ENCODE data around the gene SF3B2.
"Not testable (repeated sequence)": the region's sequence is repeated elsewhere in the genome, so short reads cannot be mapped to it uniquely, and the experiment has no call there.

SF3B2 gene

DNA sequence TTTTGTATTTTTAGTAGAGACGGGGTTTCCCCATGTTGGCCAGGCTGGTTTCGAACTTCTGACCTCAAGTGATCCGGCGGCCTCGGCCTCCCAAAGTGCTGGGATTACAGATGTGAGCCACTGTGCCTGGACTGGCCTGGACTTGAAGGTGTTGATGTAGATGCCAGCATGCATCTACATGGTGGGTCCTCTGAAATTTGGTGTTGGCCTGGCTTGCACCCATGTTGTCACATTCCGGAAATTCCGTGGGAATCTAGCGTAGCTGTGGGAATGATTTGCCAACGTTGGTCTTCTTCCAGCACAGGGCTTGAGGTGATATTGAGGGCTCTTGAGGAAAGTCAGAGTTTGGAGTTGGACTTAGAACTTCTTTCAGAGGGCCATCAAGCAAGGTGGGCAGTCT is 24.4 kb downstream of the SF3B2 start:
- DNase-seq (ENCODE audit: low spot score): no peak

GRCh38 chr11:66077927-66078326 is 25.8 kb downstream of the SF3B2 start:
- no peak for DNase-seq (ENCODE audit: low spot score)

- not testable (repeated sequence) for DNase-seq (ENCODE audit: low spot score)
These were observed 26.8 kb downstream of the SF3B2 start for GRCh38 chr11:66078949-66079348.

DNA sequence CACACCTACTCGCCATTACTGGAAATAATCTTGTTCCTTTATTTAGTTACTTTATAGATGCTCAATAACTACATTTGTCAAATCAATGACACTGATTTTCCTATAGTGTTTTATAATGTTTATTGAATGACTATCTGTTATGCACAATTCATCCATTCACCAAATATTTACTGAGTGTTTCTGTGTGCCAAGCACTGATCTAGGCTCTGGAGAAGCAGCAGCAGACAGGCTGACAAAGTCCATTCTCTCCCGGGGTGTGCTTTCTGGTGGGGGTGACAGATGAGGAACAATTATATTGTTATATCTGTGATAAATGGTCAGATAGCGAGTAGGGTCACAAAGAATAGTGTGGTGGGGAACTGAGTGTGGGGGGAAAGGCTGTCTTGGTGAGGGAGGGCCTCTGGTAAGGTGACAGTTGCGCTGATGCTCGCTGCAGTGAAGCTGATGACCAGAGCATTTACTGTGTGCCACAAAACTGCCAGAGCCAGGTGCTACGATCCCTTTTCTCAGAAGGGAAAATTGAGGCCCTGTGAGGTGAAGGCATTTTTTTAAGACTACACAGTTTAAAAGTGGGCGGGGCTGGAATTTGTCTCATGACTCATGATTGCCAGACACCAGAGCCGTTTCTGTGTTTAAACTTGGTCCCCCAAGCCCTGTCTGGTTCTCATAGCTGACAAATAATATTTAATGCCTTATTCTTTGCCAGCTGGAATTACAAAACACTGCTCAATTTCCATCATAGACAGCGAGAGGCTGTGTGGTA is 28.1 kb downstream of the SF3B2 start:
- no peak for DNase-seq (ENCODE audit: low spot score)

GRCh38 chr11:66081505-66081904 is 29.3 kb downstream of the SF3B2 start:
- no peak for DNase-seq (ENCODE audit: low spot score)

DNA sequence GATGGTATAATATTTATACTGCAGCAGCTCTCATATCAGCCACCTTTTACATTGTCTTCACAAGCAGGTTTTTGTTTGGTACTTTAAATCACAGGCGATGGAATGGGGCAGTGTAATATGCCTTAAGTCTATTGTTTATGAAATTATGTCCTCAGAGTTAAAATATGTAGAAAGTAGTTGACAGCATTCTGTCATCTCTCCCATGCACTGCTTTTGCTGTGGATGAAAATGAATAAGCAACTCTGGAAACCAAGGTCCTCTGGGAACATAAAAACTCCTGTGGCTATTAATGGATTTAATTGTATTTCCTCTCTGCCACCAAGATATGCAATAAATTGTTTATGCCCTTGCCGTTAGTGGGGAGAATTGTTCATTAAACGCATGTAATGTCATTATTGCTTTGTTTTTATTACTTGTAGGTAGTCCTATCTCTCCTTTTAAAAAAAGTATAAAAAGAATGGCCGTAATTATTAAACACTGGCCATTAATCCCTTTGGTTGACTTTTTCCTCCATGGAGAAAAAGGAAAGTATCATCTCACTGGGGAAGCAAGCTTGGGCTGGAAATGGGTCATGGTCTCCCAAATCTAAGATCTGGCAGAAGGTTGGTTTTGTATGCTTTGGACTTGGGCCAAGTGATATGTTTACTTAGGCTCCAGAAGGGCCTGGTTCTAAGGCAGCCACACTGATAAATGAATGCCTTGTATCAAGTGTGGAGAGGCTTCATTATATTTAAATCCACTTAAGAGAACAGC is 31.0 kb downstream of the SF3B2 start:
- peak; percentile 70 for DNase-seq (ENCODE audit: low spot score)

- no peak for DNase-seq (ENCODE audit: low spot score)
These were observed 31.6 kb downstream of the SF3B2 start for GRCh38 chr11:66083767-66084166.

DNA sequence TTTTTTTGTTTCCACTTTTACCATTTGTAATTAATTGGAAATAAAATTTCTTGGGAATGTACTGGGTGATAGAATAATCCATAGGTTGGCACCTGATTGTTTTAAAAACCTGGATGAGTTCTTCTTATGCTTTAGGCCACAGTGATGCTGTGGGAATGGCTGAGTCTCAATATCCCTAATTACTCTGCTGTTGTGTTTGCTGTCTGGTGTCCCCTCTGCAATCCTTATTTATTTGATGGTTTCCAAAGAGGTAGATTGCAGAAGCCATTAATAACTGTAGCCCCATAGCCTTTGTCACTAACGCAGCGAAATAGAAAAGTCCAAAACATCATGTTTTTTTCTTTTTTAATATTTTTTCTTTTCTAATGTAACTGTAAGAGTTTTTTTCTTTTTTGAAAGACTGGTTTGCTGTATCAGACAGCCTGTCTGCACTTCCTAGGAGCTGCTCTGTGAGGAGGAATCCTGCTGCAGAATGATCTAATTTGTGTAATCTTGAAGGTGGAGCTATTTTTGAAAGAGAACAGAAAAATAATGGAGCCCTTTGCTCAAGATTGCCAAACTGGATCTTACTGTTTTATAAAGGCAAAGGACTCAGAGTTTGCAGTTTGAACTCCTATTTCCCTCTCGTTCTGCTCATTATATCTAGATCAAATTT is 32.8 kb downstream of the SF3B2 start:
- no peak for DNase-seq (ENCODE audit: low spot score)

- no peak for DNase-seq (ENCODE audit: low spot score)
These were observed 35.2 kb downstream of the SF3B2 start for GRCh38 chr11:66087148-66087908.

GRCh38 chr11:66089067-66089466 is 36.9 kb downstream of the SF3B2 start:
- DNase-seq (ENCODE audit: low spot score): no peak

GRCh38 chr11:66090288-66090687 is 38.1 kb downstream of the SF3B2 start:
- DNase-seq (ENCODE audit: low spot score): no peak

DNA sequence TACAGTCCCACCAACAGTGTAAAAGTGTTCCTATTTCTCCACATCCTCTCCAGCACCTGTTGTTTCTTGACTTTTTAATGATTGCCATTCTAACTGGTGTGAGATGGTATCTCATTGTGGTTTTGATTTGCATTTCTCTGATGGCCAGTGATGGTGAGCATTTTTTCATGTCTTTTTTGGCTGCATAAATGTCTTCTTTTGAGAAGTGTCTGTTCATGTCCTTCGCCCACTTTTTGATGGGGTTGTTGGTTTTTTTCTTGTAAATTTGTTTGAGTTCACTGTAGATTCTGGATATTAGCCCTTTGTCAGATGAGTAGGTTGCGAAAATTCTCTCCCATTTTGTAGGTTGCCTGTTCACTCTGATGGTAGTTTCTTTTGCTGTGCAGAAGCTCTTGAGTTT is 40.0 kb downstream of the SF3B2 start:
- not testable (repeated sequence) for DNase-seq (ENCODE audit: low spot score)

DNA sequence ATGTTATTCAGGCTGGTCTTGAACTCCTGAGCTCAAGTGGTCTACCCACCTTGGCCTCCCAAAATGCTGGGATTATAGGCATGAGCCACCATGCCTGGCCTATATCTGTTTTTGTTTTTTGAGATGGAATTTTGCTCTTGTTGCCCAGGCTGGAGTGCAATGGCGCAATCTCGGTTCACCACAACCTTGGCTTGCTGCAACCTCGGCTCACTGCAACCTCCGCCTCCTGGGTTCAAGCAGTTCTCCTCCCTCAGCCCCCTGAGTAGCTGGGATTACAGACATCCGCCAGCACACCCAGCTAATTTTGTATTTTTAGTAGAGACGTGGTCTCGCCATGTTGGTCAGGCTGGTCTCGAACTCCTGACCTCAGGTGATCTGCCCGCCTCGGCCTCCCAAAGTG is 47.6 kb downstream of the SF3B2 start:
- not testable (repeated sequence) for DNase-seq (ENCODE audit: low spot score)

GRCh38 chr11:66100272-66101065 is 48.3 kb downstream of the SF3B2 start:
- DNase-seq (ENCODE audit: low spot score): no peak

- DNase-seq (ENCODE audit: low spot score): no peak
These were observed 48.9 kb downstream of the SF3B2 start for GRCh38 chr11:66101066-66101464.

GRCh38 chr11:66104057-66104638 is 52.0 kb downstream of the SF3B2 start:
- DNase-seq (ENCODE audit: low spot score): no peak

DNA sequence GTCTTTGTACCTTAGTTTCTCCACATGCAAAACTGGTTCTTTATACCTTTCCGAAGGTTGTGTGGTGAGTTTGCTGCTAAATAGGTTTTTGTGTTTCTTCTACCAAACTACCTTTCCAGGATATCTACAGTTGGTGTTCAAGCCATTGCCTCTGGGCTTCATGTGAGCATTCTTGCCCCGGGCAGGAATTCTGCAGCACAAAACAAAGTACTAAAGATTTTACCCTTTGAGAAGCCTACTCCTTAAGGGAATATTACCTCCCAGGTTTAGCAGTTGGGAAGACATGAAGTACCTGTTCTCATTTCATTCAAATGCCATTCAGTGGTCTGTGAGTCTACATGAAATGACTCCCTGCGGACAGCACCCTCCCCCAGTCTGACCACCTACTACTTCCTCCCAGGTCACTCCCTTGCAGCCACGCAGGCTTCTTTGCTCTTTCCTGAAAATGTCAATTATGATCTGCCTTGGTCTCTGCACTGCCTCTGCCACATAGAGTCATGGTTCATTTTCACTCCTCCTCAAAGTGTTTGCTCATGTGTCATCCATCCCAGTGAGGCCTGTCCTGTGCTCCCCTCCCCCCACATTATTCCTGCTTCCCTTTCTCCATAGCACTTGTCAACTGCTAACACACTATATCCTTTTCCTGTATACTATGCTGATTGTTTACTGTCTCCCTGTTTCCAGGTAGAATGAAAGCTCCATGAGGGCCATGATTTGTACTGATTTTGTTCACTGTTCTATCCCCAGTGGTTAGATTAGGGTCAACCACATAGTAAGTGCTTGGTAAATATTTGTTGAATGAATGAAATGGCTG is 54.8 kb downstream of the SF3B2 start:
- DNase-seq (ENCODE audit: low spot score): no peak

DNA sequence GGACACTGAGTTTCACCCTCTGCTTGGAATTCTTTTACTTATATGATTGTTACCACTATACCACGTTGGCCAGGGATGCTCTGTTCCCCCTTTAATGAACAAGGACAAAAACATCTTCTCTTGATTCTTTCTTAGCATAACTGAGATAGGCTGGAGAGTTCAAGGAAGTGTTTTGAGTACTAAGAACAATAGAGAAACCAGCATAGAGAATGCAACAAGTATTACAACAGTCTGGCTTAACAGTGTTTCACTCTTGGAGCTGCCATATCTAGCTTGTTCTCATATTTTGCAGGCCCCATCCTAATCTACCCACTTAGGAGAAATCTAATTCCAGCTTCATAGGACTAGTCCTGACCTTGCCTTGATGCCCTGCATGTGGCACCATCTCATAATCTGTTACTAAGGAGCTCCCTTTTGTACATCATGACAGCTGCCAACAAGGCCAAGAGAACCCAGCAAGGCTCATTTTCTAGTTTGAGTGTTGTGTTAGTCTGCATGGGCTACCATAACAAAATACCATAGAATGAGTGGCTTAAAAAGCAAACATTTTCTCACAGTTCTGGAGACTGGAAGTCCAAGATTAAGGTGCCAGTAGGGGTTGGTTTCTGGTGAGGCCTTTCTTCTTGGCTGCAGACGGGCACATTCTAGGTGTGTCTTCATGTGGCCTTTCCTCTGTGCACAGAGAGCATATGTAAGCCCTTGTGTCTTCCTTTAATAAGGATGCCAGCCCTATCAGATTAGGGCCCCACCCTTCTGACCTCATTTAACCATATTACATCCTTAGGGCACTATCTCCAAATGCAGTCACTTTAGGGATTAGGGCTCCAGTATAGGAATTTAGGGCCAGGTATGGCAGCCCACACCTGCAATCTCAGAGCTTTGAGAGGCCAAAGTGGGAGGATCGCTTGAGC is 55.7 kb downstream of the SF3B2 start:
- no peak for DNase-seq (ENCODE audit: low spot score)

DNA sequence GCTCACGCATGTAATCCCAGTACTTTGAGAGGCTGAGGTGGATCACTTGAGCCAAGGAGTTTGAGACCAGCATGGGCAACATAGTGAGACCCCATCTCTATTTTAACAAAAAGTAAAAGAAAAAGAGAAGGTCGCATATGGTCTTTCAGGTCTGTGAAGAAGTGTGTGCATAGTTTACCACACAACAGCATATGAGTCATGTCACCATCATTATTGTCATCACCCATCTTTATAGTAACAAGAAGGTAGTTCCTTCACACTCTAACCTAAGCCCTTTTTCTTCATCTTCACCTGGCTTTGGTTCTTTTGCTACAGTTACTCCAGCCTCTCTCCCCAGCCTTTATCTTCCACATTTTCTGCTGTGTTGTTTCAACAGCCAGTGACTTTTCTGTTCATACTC is 57.1 kb downstream of the SF3B2 start:
- DNase-seq (ENCODE audit: low spot score): no peak

All from HuH-7.5 (cell line).